HG02885 (cell line): ENCODE measurements around the gene ATG2B.

ENCODE experiments used
- ATAC-seq: cut with Tn5 transposase; IDR thresholded peaks from one replicate; pipeline ENCODE4 v1.9.1; 2021; ENCODE audit warnings: mild to moderate bottlenecking; ENCODE audit not compliant: unreplicated experiment, poor library complexity

ATG2B gene

GRCh38 chr14:96310906-96311305, 52.2 kb downstream of the ATG2B start:
- ATAC-seq = no peak

GRCh38 chr14:96309896-96310330, 53.2 kb downstream of the ATG2B start:
- no peak for ATAC-seq

GRCh38 chr14:96309133-96309895, 53.8 kb downstream of the ATG2B start:
- no peak for ATAC-seq

- no peak for ATAC-seq
Measured at GRCh38 chr14:96307434-96307833, 55.7 kb downstream of the ATG2B start.

- no peak for ATAC-seq
Measured at GRCh38 chr14:96304956-96305355, 58.2 kb downstream of the ATG2B start.

- ATAC-seq = no peak
Measured at GRCh38 chr14:96303981-96304380, 59.2 kb downstream of the ATG2B start.

- ATAC-seq = no peak
Measured at GRCh38 chr14:96299441-96299840, 63.7 kb downstream of the ATG2B start.

- no peak for ATAC-seq
Measured at GRCh38 chr14:96297997-96298515, 65.1 kb downstream of the ATG2B start.

- no peak for ATAC-seq
Measured at GRCh38 chr14:96297000-96297399, 66.1 kb downstream of the ATG2B start.

- no peak for ATAC-seq
Measured at GRCh38 chr14:96294246-96294645, 68.9 kb downstream of the ATG2B start.

- no peak for ATAC-seq
Measured at GRCh38 chr14:96287856-96288255, 75.3 kb downstream of the ATG2B start.

GRCh38 chr14:96286251-96286650, 76.9 kb downstream of the ATG2B start:
- ATAC-seq = no peak

GRCh38 chr14:96285667-96286066, 77.5 kb downstream of the ATG2B start:
- no peak for ATAC-seq

GRCh38 chr14:96284430-96284829, 78.7 kb downstream of the ATG2B start:
- no peak for ATAC-seq

GRCh38 chr14:96284008-96284407, 79.1 kb downstream of the ATG2B start:
- no peak for ATAC-seq

- ATAC-seq = no peak
Measured at GRCh38 chr14:96281486-96281885, 81.7 kb downstream of the ATG2B start.

GRCh38 chr14:96280104-96280503, 83.0 kb downstream of the ATG2B start:
- no peak for ATAC-seq

- ATAC-seq = no peak
Measured at GRCh38 chr14:96279564-96279963, 83.6 kb downstream of the ATG2B start.

GRCh38 chr14:96277890-96278289, 85.3 kb downstream of the ATG2B start:
- ATAC-seq = no peak

- no peak for ATAC-seq
Measured at GRCh38 chr14:96275177-96276112, 87.7 kb downstream of the ATG2B start.

- ATAC-seq = no peak
Measured at GRCh38 chr14:96274543-96274942, 88.6 kb downstream of the ATG2B start.
